GM12872 (cell line): ENCODE results near the gene KREMEN2.

ENCODE experiments used
- CTCF ChIP-seq: IDR thresholded peaks from 3 replicates; pipeline ENCODE4 v1.5.1; 2011; ENCODE audit warnings: low read depth, mild to moderate bottlenecking, low read length, moderate library complexity; ENCODE audit not compliant: insufficient read depth

KREMEN2 gene

GRCh38 chr16:2985462-2985861 lies 21.4 kb downstream of the KREMEN2 start:
- TF ChIP-seq CTCF: no peak

GRCh38 chr16:2985893-2986355 lies 21.8 kb downstream of the KREMEN2 start:
- TF ChIP-seq CTCF: no peak

- no peak for TF ChIP-seq CTCF
Measured at GRCh38 chr16:2986623-2987188, 22.6 kb downstream of the KREMEN2 start.

GRCh38 chr16:2987286-2987685 lies 23.2 kb downstream of the KREMEN2 start:
- TF ChIP-seq CTCF: no peak

GRCh38 chr16:2987833-2988232 lies 23.8 kb downstream of the KREMEN2 start:
- no peak for TF ChIP-seq CTCF

GRCh38 chr16:2988590-2989099 lies 24.6 kb downstream of the KREMEN2 start:
- no peak for TF ChIP-seq CTCF

- no peak for TF ChIP-seq CTCF
Measured at GRCh38 chr16:2990891-2991290, 26.8 kb downstream of the KREMEN2 start.
